HepG2 (cell line): ENCODE measurements around the gene PLCB2. TPM values are rescaled to one million over a fixed set of nuclear protein-coding genes. Genes with fewer than 3 reads are reported as not detected.

Experiments
- ATAC-seq: fragments of 200-7000 bp; cut with Tn5 transposase; 3 replicates; pipeline ENCODE4 v1.9.1; 2020; ENCODE audit warnings: mild to moderate bottlenecking, moderate library complexity
- BruUV-seq: library from RNA; stranded (reverse); fragments of 400-500 nt; replicated peaks from 2 replicates; lab custom pipeline; 2021; lab: Mats Ljungman, UMichigan
- CTCF ChIA-PET: fragments of 300-600 bp; formaldehyde crosslinking; extraction: SDS; loops from one replicate; lab custom pipeline; 2021; ENCODE audit warnings: low total read pairs, inconsistent platforms, low intra/inter-chr PET ratio; lab: Yijun Ruan, JAX
- POLR2A ChIA-PET: fragments of 350-600 bp; sonication (Branson Sonifier 250); formaldehyde crosslinking; loops from one replicate; lab custom pipeline; 2020; ENCODE audit warnings: antibody characterized with exemption, inconsistent platforms; lab: Yijun Ruan, JAX
- DNase-seq: peaks from one replicate; pipeline ENCODE4 v3.0.0-alpha.2; 2015; ENCODE audit warnings: low spot score
- FAIRE-seq: peaks from 3 replicates; lab custom pipeline; 2011; peaks lifted over from hg19 to GRCh38; lab: Jason Lieb, UNC
- H2AFZ ChIP-seq: one replicate; pipeline ENCODE4 v1.6.1; 2011; ENCODE audit warnings: low read length, inconsistent platforms
- H3K27ac ChIP-seq: fragments of 300-600 bp; 3 replicates; pipeline ENCODE4 v1.8.0; 2011; ENCODE audit warnings: mixed run types, mild to moderate bottlenecking, mixed read lengths, low read length, inconsistent platforms; ENCODE audit not compliant: insufficient read depth; ENCODE audit errors: extremely low read length
- H3K27me3 ChIP-seq, 2 experiments: fragments of 200-600 bp in 1 of 2; 2 replicates in 1 of 2; 3 replicates in 1 of 2; pipeline versions ENCODE4 v1.6.0 to v1.8.0; 2011; ENCODE audit warnings: low read length in 2 of 2, mild to moderate bottlenecking in 2 of 2, moderate library complexity in 2 of 2, inconsistent platforms in 1 of 2; ENCODE audit not compliant: insufficient read depth in 2 of 2, control insufficient read depth in 1 of 2
- H3K36me3 ChIP-seq, 2 experiments: fragments of 200-600 bp in 1 of 2; replicated peaks in 1 of 2; 2 replicates in 1 of 2; 3 replicates in 1 of 2; pipeline versions ENCODE4 v1.5.1 to v1.8.0; 2011; ENCODE audit warnings: low read length in 2 of 2, inconsistent platforms in 1 of 2; ENCODE audit not compliant: insufficient read depth in 2 of 2, control insufficient read depth in 1 of 2
- H3K4me1 ChIP-seq: 2 replicates; pipeline ENCODE4 v1.5.1; 2012; ENCODE audit warnings: low read length, inconsistent platforms; ENCODE audit not compliant: insufficient read depth
- H3K4me2 ChIP-seq: 2 replicates; pipeline ENCODE4 v1.6.0; 2011; ENCODE audit warnings: low read depth, low read length, inconsistent platforms
- H3K4me3 ChIP-seq, 3 experiments: fragments of 200-600 bp in 1 of 3; sonication (generic), shearing (Covaris generic) in 1 of 3; replicated peaks in 1 of 3; 2 replicates each; pipeline ENCODE4 v1.5.1; 2011 to 2016; ENCODE audit warnings: low read length in 3 of 3, inconsistent platforms in 2 of 3, low read depth in 2 of 3, mild to moderate bottlenecking in 2 of 3, control low read depth in 1 of 3, mixed read lengths in 1 of 3; ENCODE audit not compliant: insufficient read depth in 1 of 3
- H3K79me2 ChIP-seq: one replicate; pipeline ENCODE4 v1.6.1; 2011; ENCODE audit warnings: low read length, inconsistent platforms; ENCODE audit not compliant: insufficient read depth
- H3K9ac ChIP-seq: 2 replicates; pipeline ENCODE4 v1.6.0; 2011; ENCODE audit warnings: mild to moderate bottlenecking, low read depth, low read length, inconsistent platforms; ENCODE audit not compliant: insufficient read depth
- H3K9me3 ChIP-seq: 2 replicates; pipeline ENCODE4 v1.5.1; 2012; ENCODE audit warnings: mild to moderate bottlenecking, low read length
- H4K20me1 ChIP-seq: 2 replicates; pipeline ENCODE4 v1.6.0; 2011; ENCODE audit warnings: inconsistent platforms, mild to moderate bottlenecking, low read length, moderate library complexity; ENCODE audit not compliant: insufficient read depth
- ARNT2 ChIP-seq: sonication (generic); formaldehyde crosslinking; IDR thresholded peaks from 2 replicates; pipeline ENCODE4 v1.8.0; 2022; ENCODE audit warnings: mild to moderate bottlenecking, low read depth, missing genetic modification reagents, moderate library complexity
- ATF7-NPFF ChIP-seq: sonication (generic); formaldehyde crosslinking; IDR thresholded peaks from 2 replicates; pipeline ENCODE4 v1.8.1; 2023; ENCODE audit warnings: mild to moderate bottlenecking, low read depth, missing genetic modification reagents, moderate library complexity
- ELF3 ChIP-seq: IDR thresholded peaks from 2 replicates; pipeline ENCODE4 v1.6.1; 2016; ENCODE audit warnings: missing genetic modification reagents, missing compliant biosample characterization
- GABPB1 ChIP-seq: IDR thresholded peaks from 2 replicates; pipeline ENCODE4 v1.6.1; 2016; ENCODE audit warnings: mild to moderate bottlenecking, missing genetic modification reagents, moderate library complexity, missing compliant biosample characterization
- HNRNPK ChIP-seq: fragments of 200-400 bp; formaldehyde crosslinking; IDR thresholded peaks from 2 replicates; pipeline ENCODE4 v1.6.1; 2018; ENCODE audit warnings: low read length, low read depth, moderate library complexity, mild to moderate bottlenecking; ENCODE audit not compliant: poor library complexity, severe bottlenecking
- HNRNPLL ChIP-seq: fragments of 200-400 bp; formaldehyde crosslinking; IDR thresholded peaks from 2 replicates; pipeline ENCODE4 v1.6.1; 2017; ENCODE audit warnings: mild to moderate bottlenecking, low read depth, low read length; ENCODE audit not compliant: poor library complexity, severe bottlenecking
- KLF9 ChIP-seq: IDR thresholded peaks from 2 replicates; pipeline ENCODE4 v1.6.1; 2016; ENCODE audit warnings: low read depth
- MTF2 ChIP-seq: sonication (generic); formaldehyde crosslinking; IDR thresholded peaks from 2 replicates; pipeline ENCODE4 v1.5.0; 2020; ENCODE audit warnings: missing genetic modification reagents, borderline replicate concordance
- SP4 ChIP-seq: sonication (generic); formaldehyde crosslinking; IDR thresholded peaks from 2 replicates; pipeline ENCODE4 v1.8.1; 2023; ENCODE audit warnings: mild to moderate bottlenecking, missing genetic modification reagents
- XRCC5 ChIP-seq: fragments of 200-400 bp; formaldehyde crosslinking; optimal IDR thresholded peaks from 2 replicates; pipeline ENCODE3; 2017; ENCODE audit warnings: mild to moderate bottlenecking, low read length
- ZFX ChIP-seq: sonication (generic); formaldehyde crosslinking; IDR thresholded peaks from 2 replicates; pipeline ENCODE4 v1.4.0; 2020; ENCODE audit warnings: mild to moderate bottlenecking, low read depth, missing genetic modification reagents, moderate library complexity
- ZNF777 ChIP-seq: sonication (generic); formaldehyde crosslinking; IDR thresholded peaks from 2 replicates; pipeline ENCODE4 v1.4.0; 2020; ENCODE audit warnings: missing genetic modification reagents
- ZSCAN5A ChIP-seq: sonication (generic); formaldehyde crosslinking; IDR thresholded peaks from 2 replicates; pipeline ENCODE4 v1.8.0; 2022; ENCODE audit warnings: mild to moderate bottlenecking, missing genetic modification reagents, borderline replicate concordance
- WGBS: methylation state at CpG from one replicate; pipeline ENCODE4 v1.1.6; 2017; ENCODE audit warnings: low lambda C conversion rate; 5-methylcytosine and 5-hydroxymethylcytosine counted together
- in situ Hi-C: cut with HindIII; loops from 2 replicates; pipeline ENCODE4 v1.10.0; 2017; ENCODE audit warnings: low pct_unique_long_range_greater_than_20kb; ENCODE audit not compliant: extremely low pct_ligation_motif_present
- intact Hi-C: fragments of 100-400 bp; cut with micrococcal nuclease; formaldehyde crosslinking; loops from one replicate; pipeline ENCODE4 v1.10.0; 2022; ENCODE audit not compliant: unreplicated experiment
- polyA plus RNA-seq, 8 experiments: library from polyadenylated mRNA; depleted of rRNA in 3 of 8; stranded (reverse) in 7 of 8; unstranded in 1 of 8; fragments of >200 nt; fragmentation: Illumina TruSeq in 4 of 8; extraction: Trizol in 4 of 8; gene quantifications; 2 replicates each; pipeline versions ENCODE4 v1.2.1 to v1.2.3, GENCODE V29; 2011 to 2016; ENCODE audit warnings: low read depth in 4 of 8, missing spikeins in 1 of 8, mixed read lengths in 1 of 8; ENCODE audit not compliant: insufficient read depth in 1 of 8
- total RNA-seq, 5 experiments: library from RNA; depleted of rRNA; stranded (reverse); fragments of >200 nt; fragmentation: Illumina TruSeq; extraction: Trizol; gene quantifications; 2 replicates each; pipeline ENCODE4 v1.2.3, GENCODE V29; 2016; ENCODE audit warnings: low read depth in 1 of 5
- TF ChIP-seq, protein P1 (sequence below): sonication (generic); formaldehyde crosslinking; IDR thresholded peaks from 2 replicates; pipeline ENCODE4 v1.4.0; 2020; ENCODE audit warnings: mild to moderate bottlenecking, missing genetic modification reagents
- TF ChIP-seq, protein P2 (sequence below): sonication (generic); formaldehyde crosslinking; IDR thresholded peaks from 2 replicates; pipeline ENCODE4 v1.4.0; 2020; ENCODE audit warnings: missing genetic modification reagents
- TF ChIP-seq, protein P3 (sequence below): sonication (generic); formaldehyde crosslinking; IDR thresholded peaks from 2 replicates; pipeline ENCODE4 v1.8.1; 2023; ENCODE audit warnings: mild to moderate bottlenecking, moderate library complexity, missing genetic modification reagents

Gene PLCB2
- total and polyA plus RNA-seq, 2 of the 13 experiments (the other 11 are each of a cell fraction or from before 2014, with no cell fraction given): 0.11 TPM; not detected in 1

GRCh38 chr15:40290918-40291574, 16.7 kb downstream of the PLCB2 start:
- no peaks in the 10 kb centered on the region for H3K79me2 ChIP-seq
- H4K20me1 ChIP-seq: no peaks in the 10 kb centered on the region
- peaks cover 21 to 97% of the 10 kb centered on the region in 2 experiments for H3K27me3 ChIP-seq
- ChIA-PET POLR2A (interaction anchor here (1.4 kb wide), 1 partner anchor 49 kb away, joined by 5 read pairs; no protein-coding TSS in a partner anchor), CTCF (no interaction called here)
- ATAC-seq (peak; percentile 73), DNase-seq (no peak), FAIRE-seq (no peak)
- no peak overlapping the region for H3K27ac ChIP-seq
- no peak overlapping the region for H2AFZ ChIP-seq
- peak overlapping the region; percentile 57 for H3K4me2 ChIP-seq
- 3% methylated on average over 21 of the region's 68 CpGs for WGBS
- intact Hi-C loops: no loop called here
- in situ Hi-C loops: no loop called here
- no TSS peak for BruUV-seq
- no peaks in the 10 kb centered on the region for H3K9me3 ChIP-seq
- no peak overlapping the region for H3K9ac ChIP-seq
- peaks cover 10% of the 10 kb centered on the region; the same call in 1 of the 2 replicates for H3K4me1 ChIP-seq
- H3K4me3 ChIP-seq: peak overlapping the region in 2 of 3 experiments; percentile 23 to 48; a peak in 3 of 6 replicates
- H3K36me3 ChIP-seq: no peaks in the 10 kb centered on the region
- TF ChIP-seq ATF7-NPFF (CRISPR knock-in tag): 0 out of 2 replicates have a peak, but pooled peaks have one; percentile 34
- peak; percentile 80 for TF ChIP-seq HNRNPLL
- no peak for TF ChIP-seq XRCC5
- TF ChIP-seq, protein P1, sequence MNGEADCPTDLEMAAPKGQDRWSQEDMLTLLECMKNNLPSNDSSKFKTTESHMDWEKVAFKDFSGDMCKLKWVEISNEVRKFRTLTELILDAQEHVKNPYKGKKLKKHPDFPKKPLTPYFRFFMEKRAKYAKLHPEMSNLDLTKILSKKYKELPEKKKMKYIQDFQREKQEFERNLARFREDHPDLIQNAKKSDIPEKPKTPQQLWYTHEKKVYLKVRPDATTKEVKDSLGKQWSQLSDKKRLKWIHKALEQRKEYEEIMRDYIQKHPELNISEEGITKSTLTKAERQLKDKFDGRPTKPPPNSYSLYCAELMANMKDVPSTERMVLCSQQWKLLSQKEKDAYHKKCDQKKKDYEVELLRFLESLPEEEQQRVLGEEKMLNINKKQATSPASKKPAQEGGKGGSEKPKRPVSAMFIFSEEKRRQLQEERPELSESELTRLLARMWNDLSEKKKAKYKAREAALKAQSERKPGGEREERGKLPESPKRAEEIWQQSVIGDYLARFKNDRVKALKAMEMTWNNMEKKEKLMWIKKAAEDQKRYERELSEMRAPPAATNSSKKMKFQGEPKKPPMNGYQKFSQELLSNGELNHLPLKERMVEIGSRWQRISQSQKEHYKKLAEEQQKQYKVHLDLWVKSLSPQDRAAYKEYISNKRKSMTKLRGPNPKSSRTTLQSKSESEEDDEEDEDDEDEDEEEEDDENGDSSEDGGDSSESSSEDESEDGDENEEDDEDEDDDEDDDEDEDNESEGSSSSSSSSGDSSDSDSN (CRISPR knock-in tag): peak; percentile 24; the same call in 1 of the 2 replicates
- 0 out of 2 replicates have a peak, but pooled peaks have one; percentile 36 for TF ChIP-seq GABPB1 (CRISPR knock-in tag)
- peak; percentile 41 for TF ChIP-seq ZNF777 (CRISPR knock-in tag)
- no peak for TF ChIP-seq ELF3
- TF ChIP-seq KLF9 (CRISPR knock-in tag): no peak
- peak; percentile 30 for TF ChIP-seq HNRNPK
- TF ChIP-seq, protein P2, sequence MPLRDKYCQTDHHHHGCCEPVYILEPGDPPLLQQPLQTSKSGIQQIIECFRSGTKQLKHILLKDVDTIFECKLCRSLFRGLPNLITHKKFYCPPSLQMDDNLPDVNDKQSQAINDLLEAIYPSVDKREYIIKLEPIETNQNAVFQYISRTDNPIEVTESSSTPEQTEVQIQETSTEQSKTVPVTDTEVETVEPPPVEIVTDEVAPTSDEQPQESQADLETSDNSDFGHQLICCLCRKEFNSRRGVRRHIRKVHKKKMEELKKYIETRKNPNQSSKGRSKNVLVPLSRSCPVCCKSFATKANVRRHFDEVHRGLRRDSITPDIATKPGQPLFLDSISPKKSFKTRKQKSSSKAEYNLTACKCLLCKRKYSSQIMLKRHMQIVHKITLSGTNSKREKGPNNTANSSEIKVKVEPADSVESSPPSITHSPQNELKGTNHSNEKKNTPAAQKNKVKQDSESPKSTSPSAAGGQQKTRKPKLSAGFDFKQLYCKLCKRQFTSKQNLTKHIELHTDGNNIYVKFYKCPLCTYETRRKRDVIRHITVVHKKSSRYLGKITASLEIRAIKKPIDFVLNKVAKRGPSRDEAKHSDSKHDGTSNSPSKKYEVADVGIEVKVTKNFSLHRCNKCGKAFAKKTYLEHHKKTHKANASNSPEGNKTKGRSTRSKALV (CRISPR knock-in tag): peak; percentile 70; the same call in 1 of the 2 replicates
- TF ChIP-seq, protein P3, sequence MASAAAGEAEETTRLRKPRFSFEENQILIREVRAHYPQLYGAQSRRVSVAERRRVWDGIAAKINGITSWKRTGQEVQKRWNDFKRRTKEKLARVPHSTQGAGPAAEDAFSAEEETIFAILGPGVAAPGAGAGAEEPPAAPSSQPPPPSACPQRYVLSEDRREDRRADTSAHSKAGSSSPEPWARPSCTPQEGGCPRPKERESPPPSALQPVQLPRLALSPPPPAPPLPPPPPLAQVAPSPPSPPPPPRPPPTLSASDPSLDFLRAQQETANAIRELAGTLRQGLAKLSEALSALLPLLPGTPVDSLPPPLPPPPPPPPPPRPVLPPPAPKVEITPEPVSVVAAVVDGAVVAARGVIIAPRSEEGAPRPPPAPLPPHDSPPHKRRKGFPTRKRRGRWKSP: peak; percentile 81
- TF ChIP-seq ARNT2: 0 out of 2 replicates have a peak, but pooled peaks have one; percentile 24
- TF ChIP-seq ZFX (CRISPR knock-in tag): peak; percentile 37; the same call in 1 of the 2 replicates
- peak; percentile 87; the same call in 1 of the 2 replicates for TF ChIP-seq MTF2 (CRISPR knock-in tag)
- no peak for TF ChIP-seq ZSCAN5A (CRISPR knock-in tag)
- TF ChIP-seq SP4 (CRISPR knock-in tag): peak; percentile 18; the same call in 1 of the 2 replicates
